SK-N-SH (cell line): ENCODE measurements around the gene SLITRK4.

Experiments
- GABPA ChIP-seq: IDR thresholded peaks from 2 replicates; pipeline ENCODE4 v1.4.0; 2012; ENCODE audit warnings: low read depth, mild to moderate bottlenecking
- POLR2AphosphoS5 ChIP-seq: IDR thresholded peaks from 2 replicates; pipeline ENCODE4 v1.6.1; 2012; ENCODE audit warnings: low read depth, low read length

GRCh38 chrX:143634309-143634662, 1.6 kb downstream of the SLITRK4 start:
- TF ChIP-seq GABPA (no peak), POLR2AphosphoS5 (no peak)
